HG03103 (cell line): Measurements from ENCODE around the gene CDR2L.
"Not testable (repeated sequence)": the region's sequence is repeated elsewhere in the genome, so short reads cannot be mapped to it uniquely, and the experiment has no call there.

Source experiments
- ATAC-seq: cut with Tn5 transposase; IDR thresholded peaks from one replicate; pipeline ENCODE4 v1.9.1; 2021; ENCODE audit warnings: low read depth; ENCODE audit not compliant: unreplicated experiment

Gene CDR2L

DNA sequence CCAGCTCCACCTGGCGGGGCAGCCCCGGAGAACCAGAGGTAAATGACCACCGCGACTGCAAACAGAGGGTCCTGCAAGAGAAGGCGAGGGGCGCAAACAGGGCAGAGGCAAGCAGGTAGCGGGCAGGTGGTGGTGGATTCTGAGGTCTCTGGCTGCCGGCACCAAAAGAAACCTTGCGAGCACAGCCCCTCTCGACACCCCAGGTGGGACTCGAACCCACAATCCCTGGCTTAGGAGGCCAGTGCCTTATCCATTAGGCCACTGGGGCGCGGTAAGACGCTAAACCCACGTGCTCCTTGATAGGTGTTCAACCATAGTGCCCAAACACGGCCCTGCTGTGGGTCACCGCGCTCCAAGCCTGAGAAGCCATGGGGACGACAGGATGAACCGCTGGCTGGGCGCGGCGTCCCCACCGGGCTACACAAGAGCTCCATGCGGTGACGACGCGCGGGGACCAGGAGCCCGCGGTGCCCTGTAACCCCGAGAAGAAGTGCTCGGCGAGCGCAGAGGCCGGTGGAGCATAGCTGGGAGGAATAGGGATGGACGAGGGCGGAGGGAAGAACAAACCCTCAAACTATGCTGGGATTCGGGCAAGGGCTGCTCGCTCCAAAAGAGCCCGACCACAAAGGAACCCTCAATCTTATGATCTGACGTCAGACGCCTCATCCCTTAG is 46.9 kb downstream of the CDR2L start:
- peak; percentile 46 for ATAC-seq

DNA sequence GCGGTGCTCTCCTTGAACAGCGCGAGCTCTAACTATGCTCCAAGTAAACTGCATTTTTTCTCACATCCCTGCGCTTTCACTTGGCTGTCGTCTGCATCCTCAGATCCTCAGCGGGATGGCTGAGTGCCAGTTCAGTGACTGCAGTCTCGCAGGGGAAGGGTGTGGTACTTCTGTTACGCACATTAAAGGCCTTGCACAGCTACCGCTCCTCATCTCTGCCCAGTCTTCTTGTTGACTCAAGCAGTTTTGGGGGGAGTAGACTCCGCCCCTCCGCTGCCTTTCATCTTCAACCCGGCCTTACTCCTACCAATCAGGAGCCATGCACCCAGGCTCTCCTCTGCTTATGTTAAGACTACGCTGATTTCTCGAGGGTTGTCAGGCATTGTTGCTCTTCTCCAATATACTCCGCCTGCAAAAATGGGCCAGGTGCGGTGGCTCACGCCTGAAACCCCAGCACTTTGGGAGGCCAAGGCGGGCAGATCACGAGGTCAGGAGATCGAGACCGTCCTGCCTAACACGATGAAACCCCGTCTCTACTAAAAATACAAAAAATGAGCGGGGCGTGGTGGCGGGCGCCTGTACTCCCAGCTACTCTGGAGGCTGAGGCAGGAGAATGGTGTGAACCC is 49.3 kb downstream of the CDR2L start:
- ATAC-seq = no peak

DNA sequence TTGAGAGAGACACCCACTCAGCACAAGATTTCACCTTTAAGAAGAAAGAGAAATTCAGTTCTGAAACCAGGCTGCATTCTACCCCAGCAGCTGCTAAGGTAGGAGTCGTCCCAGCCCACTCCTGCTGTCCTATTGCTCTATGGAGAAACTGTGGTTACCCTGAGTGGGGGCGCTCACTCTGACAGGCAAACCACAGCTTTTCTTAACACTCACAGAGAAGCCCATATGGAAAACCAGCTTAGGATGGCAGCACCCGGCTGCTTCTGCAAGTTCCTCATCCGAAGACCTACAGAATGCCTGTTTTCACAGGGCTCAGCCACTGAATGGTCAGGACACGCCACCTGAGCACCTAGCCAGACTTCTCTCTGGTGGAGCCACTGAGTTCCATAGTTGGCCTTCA is 51.8 kb downstream of the CDR2L start:
- ATAC-seq = no peak

DNA sequence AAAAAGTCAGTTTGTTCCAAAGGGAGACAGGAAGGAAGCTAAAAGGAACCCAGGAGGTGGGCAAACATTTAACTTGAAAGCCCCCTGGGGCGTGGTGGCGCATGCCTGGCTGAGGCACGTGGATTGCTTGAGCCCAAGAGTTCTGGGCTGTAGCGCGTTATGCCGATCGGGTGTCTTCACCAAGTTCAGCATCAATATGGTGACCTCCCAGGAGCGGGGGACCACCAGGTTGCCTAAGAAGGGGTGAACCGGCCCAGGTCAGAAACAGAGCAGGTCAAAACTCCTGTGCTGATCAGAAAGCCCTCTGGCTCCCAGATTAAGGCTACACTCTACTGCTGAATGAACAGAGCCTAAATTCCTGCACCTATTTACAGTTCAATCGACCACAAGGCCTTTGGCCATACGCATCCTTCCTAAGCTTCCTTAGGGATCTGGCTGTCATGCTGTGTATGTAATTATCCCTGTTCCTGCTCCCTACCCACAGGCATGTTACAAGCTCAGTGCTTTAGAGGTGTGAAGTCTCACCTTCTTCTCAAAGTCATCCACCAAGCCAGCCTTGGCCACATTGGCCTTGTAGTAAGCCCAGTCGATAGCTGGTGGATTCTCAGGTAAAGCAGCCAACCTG is 54.3 kb downstream of the CDR2L start:
- ATAC-seq = no peak

DNA sequence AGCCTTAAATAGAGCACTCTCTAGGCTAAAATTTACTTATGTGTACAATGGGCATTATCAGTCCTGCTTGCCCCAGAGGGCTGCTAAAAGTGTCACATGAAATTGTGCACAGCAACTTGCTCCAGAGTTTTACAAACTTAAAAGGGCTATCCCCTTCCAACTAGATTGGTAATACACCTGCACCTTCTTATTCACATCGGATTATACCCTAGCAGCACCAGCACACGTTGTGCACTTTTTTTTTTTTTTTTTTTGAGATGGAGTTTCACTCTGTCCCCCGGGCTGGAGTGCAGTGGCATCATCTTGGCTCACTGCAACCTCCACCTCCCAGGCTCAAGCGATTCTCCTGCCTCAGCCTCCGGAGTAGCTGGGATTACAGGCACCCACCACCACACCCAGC is 56.4 kb downstream of the CDR2L start:
- ATAC-seq = not testable (repeated sequence)

DNA sequence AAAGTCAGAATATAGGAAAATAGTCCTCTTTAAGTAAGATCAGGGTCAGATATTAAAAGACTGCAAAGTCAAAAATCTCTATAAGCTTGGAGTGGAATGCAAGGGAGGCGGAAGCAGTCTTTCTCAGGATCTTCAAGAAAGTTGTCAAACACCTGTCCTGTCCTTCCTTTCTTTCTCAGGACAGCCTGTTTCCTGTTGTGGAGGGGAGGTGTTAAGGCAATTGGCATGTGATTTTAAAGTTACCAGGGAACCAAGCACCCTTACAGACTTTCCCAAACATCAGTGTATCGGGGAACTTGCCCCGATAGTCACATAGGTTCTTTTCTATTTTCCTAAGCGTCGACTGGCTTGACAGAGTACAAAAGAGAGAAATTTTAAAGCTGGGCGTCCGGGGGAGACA is 57.3 kb downstream of the CDR2L start:
- ATAC-seq = no peak

DNA sequence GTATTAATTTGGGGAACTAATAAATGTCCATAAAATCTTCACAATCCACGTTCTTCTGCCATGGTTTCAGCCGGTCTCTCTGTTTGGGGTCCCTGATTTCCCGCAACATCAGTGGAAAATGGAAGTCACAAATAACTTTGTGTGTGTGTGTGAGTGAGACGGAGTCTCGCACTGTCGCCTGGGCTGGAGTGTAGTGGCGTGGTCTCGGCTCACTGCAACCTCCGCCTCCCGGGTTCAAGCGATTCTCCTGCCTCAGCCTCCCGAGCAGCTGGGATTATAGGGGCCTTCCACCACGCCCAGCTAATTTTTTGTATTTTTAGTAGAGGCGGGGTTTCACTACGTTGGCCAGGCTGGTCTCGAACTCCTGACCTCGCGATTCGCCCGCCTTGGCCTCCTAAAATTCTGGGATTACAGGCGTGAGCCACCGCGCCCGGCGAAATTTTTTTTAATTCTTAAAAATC is 58.5 kb downstream of the CDR2L start:
- ATAC-seq = not testable (repeated sequence)

DNA sequence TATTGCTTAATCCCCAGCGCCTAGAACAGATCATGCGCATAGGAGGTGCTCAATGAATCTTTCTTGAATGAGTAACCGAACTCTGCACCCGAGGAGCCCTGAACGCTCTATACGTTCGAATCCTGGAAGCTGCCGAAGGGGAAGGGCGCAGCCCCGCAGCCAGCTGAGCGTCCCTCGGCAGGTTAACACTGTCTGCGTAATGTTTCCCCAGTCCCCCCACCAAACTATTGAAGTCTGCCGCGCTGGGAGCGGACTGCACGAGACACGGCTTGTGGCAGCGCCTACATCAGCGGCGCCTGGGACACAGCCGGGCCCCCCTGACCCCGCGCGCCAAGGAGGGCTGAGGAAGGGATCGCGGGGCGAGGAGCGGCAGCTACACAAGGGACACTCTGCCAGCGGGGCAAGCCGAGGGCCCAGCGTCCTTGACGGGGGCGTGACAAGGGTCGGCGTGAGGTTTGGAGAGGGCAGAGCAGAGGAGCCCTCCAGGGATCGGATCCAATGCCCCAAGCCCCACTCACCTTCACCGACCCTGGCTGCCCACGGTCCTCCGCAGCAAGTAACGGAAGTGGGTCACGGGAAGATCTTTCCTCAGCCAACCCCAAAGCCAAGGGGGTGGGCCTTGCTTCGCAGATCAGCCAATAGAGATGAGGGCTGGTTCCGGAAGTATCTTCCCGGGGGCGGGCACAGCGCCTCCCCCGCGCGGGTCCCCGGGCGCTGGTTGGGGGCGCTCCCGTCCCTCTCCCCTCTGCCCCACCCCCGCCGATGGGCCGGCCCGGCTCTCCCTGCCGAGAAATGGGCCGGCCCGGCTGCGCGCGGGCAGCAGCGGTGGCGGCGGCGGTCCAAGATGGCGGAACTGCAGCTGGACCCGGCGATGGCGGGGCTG is 59.2 kb downstream of the CDR2L start, which contains the start of the genes ATP5PD and KCTD2:
Gene ATP5PD, minus strand, starts transcription at position 563 of the 883 bp plus-strand sequence. CDS start 4,319 bp downstream, outside the sequence.
Gene KCTD2, plus strand, starts transcription at position 819 of the 883 bp plus-strand sequence. Its CDS starts 26 bp downstream, at position 845.
- ATAC-seq = peak; percentile 92

DNA sequence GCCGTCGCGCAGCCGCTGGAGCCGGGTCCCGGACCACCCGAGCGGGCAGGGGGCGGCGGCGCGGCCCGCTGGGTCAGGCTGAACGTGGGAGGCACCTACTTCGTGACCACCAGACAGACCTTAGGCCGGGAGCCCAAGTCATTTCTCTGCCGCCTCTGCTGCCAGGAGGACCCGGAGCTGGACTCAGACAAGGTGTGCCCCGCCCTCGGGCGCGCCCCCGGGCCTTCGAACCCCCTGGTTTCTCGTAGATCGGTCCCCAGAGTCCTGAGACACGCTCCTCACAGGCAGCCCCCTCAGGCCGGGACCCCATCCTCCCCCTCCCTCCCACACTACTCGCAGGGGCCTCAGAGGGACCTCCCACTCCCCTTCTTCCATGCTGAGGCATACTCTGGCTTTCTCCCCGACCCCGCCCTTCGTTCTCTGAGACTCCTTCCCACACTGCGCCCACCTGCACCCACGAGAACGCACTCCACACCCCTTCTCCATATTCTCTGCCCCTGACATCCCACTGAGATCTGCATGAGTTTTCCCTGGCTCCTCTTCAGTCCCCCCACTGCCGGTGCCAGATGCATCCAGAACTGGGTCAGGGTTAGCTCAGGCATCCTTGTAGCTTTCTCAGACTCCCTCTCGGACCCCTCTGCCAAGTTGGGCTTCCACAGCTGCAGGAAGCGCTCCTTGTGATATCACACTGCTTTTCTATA is 60.1 kb downstream of the CDR2L start:
- no peak for ATAC-seq

DNA sequence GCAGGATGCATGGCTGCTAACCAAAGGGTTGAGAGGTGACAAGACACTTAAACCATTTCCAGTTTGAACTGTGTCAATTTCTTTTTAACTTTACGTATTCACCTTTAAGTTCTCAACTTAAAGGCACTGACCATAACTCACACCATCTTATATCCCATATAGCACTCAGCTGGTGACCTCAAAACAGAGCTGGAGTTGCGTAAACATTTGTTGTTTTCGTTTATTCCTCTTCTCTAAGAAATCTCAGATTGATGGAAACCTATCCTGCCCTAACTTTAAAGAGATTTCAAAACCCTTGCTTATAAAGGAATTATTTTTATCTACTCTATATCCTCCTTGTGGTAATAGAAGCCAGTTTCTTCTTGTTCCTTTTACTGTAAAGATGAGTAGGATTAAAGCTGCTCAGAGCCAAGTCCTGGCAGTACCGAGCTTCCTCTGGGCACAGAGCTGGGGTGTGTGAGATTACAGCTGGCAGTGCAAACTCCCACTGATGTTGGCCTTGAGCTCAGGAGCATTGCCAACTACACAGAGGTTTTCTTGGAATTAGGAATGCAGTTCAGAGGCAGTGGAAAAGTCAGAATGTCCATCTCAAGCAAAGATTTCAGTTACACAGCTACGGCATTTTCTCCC is 60.9 kb downstream of the CDR2L start:
- no peak for ATAC-seq

DNA sequence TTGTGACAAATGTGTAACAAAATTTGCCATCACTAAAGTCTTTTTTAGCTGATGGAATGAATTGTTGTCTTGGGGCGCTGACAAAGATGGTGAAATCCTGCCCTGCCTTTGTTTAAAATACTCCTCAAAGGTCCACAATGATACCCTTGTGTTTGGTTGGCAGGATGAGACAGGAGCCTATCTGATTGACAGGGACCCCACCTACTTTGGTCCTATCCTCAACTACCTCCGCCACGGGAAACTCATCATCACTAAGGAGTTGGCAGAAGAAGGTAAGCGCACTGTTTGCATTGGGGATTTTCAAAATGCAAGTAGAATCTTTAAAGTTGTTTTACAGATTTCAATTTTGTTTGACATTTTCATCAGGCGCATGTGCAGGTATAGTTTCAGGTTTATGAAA is 61.6 kb downstream of the CDR2L start:
- no peak for ATAC-seq

DNA sequence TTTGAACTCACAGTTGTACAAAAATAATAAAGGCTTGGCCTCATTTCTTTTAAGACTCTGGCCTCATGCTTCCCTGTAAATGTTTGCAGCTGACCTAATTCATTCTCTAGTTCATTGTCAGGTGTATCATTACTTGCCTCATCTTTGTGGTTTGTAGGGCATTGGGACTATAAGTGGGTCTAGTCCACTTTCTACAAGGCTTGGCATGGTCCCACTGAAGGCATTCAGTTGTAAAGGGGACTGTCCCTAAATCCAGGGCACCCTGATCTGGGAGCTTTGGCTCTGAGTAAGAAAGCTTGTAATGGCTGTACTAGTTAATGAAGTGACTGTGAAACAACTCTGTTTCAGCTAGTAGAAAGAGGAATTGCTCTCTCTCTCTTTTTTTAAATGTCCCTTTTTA is 62.3 kb downstream of the CDR2L start:
- ATAC-seq = no peak

DNA sequence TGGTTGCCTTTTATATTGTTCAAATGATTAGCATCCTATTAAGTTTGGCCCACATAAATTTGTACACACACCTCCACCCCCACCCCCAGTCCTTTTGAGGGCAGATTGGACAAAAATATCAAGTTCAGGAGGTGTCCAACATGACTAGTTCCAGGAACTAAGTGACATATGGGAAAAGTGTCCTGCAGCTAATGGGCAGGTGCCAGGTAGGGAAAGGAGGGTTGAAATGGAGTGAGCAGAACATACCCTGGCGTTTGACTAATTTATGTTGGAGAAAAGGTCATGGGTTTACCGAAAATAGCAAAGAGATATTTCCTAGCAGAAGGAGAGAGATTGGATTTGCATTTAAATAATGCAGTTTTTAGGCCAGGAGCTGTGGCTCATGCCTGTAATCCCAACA is 64.5 kb downstream of the CDR2L start:
- ATAC-seq = no peak
